Stimulated activated CD8-positive, alpha-beta memory T cell treated with anti-CD3 and anti-CD28 coated beads, Interleukin-4, amount 100 ng/mL, for 1 hour (primary cell): ENCODE data around the gene VAC14.
"Not testable (repeated sequence)": the region's sequence is repeated elsewhere in the genome, so short reads cannot be mapped to it uniquely, and the experiment has no call there.

Source experiments
- DNase-seq, 2 donors: peaks; one replicate each; pipeline ENCODE4 v3.0.0-alpha.2; 2020; ENCODE audit warnings: low read depth in 2 of 2, low spot score in 1 of 2

VAC14 gene

DNA sequence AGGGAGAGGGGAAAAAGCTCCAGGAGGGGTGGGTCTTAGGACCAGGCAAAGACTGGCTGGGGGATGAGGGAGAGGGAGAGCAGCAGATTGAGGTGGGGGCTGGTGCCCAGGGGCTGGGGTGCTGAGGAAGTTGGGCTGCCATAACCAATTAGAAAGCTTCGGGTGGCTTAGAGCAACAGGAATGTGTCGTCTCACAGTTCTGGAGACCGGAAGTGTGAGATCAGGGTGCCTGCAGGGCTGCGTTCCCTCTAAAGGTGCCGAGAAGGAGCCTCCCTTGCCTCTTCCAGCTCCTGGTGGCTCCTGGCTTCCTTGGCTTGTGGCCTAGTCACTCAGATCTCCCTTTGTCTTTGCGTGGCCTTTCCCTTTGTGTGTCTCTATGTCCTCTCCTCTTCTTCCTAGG lies 152.4 kb downstream of the VAC14 start:
- no peak for DNase-seq

DNA sequence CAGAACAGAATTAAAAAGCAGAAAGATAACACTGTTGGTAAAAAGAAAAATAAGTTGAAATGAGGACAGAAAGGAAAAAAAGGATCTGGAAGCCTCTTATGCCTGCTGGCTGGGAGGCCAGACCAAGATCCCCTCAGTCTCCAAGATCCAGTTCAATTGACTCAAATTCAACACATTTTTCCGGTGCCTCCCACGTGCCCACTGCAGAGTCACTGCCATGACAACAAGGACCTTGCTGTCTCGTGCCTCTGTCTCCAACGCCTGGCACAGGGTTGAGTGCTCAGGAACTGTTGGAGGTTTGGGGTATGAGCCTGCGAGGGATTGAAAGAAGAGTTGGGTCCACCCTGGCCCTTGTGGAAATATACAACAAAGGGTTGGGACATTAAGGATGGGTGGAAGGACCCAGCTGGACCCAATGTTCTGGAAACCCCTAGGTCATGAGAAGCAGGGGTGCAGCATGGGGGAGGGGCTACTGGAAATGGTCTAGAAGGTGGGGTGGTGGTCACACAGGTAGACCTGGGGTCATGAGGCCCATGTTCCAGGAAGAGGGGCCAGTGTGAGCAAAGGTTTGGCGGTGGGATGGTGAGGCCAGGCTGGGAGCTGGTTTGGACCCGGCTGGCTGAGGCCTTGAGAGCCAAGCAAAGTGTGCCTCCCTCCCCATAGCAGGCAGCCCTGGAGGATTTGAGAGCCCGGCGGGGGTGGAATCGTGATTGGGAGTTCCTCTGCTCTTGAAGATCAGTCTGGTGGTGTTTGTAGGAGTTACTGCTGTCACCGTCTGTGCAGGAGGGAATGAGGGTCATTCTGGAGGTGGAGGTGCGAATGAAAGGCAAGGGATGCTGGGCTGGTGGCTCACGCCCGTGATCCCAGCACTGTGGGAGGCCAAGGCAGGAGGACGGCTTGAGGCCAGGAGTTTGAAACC lies 153.3 kb downstream of the VAC14 start:
- DNase-seq: no peak

- DNase-seq: no peak
Measured at GRCh38 chr16:70646260-70647241, 154.4 kb downstream of the VAC14 start, which contains the start of gene IL34. TSS of gene IL34 (plus strand) at chr16:70646559. CDS start at chr16:70646948, 389 bp downstream.

DNA sequence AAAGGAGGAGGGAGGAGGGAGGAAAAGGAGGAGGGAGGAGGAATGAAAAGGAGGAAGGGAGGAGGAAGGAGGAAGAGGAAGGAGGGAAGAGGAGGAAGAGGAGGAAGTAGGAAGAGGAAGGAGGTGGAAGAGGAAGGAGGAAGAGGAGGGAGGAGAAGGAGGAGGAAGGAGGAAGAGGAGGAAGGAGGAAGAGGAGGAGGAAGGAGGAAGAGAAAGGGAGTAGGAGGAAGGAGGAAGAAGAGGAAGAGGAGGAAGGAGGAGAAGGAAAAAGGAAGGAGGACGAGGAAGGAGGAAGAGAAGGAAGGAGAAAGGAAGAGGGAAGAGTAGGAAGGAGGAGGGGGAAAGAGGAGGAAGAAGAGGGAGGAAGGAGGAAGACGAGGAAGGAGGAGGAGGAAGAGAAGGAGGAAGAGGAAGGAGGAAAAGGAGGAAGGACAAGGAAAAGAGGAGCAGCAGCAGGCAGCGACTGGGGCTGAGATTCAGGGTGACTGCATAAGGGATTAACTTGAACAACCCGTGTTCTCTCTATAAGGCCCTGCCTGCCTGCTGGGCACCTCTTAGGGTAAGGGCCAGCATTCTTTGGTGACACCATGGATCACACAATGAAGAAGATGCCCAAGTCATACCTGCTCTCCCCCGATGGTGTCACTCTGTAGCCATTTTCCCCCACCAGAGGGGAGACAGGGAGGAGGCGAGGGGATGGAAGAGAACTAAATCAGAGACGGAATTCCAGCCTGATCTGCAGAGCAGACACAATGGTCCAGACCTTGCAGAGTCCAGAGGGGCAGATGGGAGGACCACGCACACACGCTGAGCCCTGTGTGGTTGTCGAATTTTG lies 156.0 kb downstream of the VAC14 start:
- DNase-seq: no peak

- DNase-seq: not testable (repeated sequence)
Measured at GRCh38 chr16:70643264-70643663, 157.7 kb downstream of the VAC14 start.

DNA sequence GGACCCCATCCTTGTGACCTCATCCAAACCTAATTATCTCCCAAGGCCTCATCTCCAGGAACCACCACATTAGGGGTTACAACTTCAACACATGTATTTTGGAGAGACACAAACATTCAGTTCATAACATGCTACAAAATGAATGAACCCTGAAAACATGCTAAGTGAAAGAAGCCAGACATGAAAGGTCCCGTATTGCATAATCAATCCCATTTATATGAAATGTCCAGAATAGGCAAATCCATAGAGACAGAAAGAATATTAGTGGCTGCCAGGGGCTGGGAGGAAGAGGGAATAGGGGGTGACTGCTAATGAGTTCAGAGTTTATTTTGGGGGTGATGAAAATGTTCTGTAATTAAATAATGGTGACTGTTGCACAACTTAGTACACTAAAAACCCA lies 158.3 kb downstream of the VAC14 start:
- DNase-seq: no peak

- no peak for DNase-seq
Measured at GRCh38 chr16:70638814-70639792, 161.9 kb downstream of the VAC14 start.
